ENCODE data around the gene MSH5.

The MSH5 gene

DNA sequence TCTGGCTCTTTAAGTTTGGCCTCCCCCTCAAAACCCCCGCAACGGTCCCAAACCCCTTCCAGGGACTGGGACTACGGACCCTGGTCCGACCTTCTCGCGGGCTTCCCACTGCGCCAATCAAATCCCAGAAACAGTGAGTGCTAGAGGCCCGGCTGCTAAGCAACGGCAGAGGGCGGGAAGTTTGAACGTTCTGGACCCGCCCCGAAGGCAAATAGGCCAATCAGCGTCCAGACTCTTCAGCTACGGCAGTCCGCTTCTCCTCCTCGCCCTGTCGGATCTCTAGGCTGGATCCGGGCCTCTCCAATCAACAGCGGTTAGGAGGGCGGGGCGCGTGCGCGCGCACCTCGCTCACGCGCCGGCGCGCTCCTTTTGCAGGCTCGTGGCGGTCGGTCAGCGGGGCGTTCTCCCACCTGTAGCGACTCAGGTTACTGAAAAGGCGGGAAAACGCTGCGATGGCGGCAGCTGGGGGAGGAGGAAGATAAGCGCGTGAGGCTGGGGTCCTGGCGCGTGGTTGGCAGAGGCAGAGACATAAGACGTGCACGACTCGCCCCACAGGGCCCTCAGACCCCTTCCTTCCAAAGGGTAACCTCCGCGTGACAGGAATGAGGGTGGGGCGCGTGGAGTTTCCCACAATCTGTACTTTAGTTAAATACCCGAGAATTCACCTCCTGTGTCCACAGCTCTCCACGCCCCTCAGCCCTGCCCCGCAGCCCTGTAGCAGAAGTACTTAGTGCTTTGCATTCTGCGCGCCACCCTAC is at the start of gene MSH5:
TSS of gene MSH5 (plus strand) at position 367 of the 758 bp plus-strand sequence. CDS start 462 bp downstream, outside the sequence.
- peak within 1 kb of the TSS; percentile 100 for H3K9ac ChIP-seq (ENCODE audit: low read depth, low read length, poor library complexity, severe bottlenecking)
- peaks cover 10% of the 10 kb centered on the region for H3F3A ChIP-seq (ENCODE audit: low read depth)
- peaks cover 9% of the 10 kb centered on the region for H3K27me3 ChIP-seq (ENCODE audit: insufficient read depth, low read length, poor library complexity, severe bottlenecking)
- H3K4me3 ChIP-seq (ENCODE audit: low read length, poor library complexity, severe bottlenecking), result peak within 1 kb of the TSS; percentile 100
- H2AFZ ChIP-seq (ENCODE audit: low read length), result no peak within 1 kb of the TSS
- no peaks in the 10 kb centered on the region for H3K9me3 ChIP-seq (ENCODE audit: insufficient read depth, low read depth, low read length)
- H3K9me2 ChIP-seq (replicated peaks; ENCODE audit: low read depth, low read length), result no peaks in the 10 kb centered on the region
- peaks cover 6% of the 10 kb centered on the region for H4K20me1 ChIP-seq (ENCODE audit: insufficient read depth, low read length, poor library complexity, severe bottlenecking)
- H3K79me2 ChIP-seq (ENCODE audit: insufficient read depth, low read length), result peaks cover 50% of the 10 kb centered on the region
- TF ChIP-seq EZH2phosphoT487 (IDR thresholded peaks at IDR 0.05; ENCODE audit: borderline replicate concordance), result no peak
- TF ChIP-seq, protein P1, sequence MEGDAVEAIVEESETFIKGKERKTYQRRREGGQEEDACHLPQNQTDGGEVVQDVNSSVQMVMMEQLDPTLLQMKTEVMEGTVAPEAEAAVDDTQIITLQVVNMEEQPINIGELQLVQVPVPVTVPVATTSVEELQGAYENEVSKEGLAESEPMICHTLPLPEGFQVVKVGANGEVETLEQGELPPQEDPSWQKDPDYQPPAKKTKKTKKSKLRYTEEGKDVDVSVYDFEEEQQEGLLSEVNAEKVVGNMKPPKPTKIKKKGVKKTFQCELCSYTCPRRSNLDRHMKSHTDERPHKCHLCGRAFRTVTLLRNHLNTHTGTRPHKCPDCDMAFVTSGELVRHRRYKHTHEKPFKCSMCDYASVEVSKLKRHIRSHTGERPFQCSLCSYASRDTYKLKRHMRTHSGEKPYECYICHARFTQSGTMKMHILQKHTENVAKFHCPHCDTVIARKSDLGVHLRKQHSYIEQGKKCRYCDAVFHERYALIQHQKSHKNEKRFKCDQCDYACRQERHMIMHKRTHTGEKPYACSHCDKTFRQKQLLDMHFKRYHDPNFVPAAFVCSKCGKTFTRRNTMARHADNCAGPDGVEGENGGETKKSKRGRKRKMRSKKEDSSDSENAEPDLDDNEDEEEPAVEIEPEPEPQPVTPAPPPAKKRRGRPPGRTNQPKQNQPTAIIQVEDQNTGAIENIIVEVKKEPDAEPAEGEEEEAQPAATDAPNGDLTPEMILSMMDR (conservative IDR thresholded peaks at IDR 0.05; ENCODE audit: low read length), result no peak
- H3K4me1 ChIP-seq (ENCODE audit: insufficient read depth, low read length, poor library complexity, severe bottlenecking), result peaks cover 48% of the 10 kb centered on the region
- H3K4me2 ChIP-seq (ENCODE audit: low read depth, low read length, poor library complexity, severe bottlenecking), result peak within 1 kb of the TSS; percentile 99
- no peaks in the 10 kb centered on the region for H3K36me3 ChIP-seq (ENCODE audit: insufficient read depth, low read length)

DNA sequence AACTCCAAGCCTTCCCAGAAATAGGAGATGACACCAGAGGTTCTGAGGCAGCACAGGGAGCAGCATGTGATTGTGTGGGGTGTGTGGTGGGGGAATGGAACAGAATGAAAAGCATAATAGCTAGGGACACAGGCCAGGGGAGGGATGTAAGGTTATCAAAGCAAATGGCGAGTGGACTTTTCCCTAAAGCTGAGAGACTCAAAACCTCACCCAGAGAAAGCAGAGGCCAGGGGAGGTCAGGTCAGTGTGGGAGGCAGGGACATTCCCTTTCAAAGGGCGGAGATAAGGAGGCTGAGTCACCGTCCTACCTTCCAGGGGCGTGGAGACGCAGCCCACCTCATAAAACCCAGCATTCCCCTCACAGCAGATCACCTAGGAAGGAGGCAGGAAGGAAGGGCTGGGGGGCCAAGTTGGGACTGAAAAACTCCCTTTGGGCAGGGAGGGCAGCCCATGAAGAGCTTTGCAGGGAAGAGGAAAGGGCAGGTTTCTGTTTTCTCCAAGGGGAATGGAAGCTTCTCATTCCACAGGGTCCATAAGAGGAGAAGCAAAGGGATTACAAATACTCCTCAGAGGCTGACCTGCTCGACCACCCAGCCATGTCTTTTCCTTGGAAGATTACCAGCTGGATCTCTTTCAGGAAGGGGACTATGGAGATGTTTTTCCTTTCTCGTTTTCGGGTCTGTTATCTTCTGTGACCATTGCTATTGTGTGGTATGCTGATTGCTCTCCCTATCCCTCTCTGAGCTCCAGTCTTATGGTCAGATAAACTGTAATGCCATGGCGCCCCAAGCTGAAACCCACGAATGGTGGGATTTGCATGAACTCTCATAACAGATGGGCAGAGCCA is 49.4 kb upstream of the MSH5 start:
- no peaks in the 10 kb centered on the region for H3K4me1 ChIP-seq (ENCODE audit: insufficient read depth, low read length, poor library complexity, severe bottlenecking)
- no peaks in the 10 kb centered on the region for H3K9me2 ChIP-seq (replicated peaks; ENCODE audit: low read depth, low read length)
- H3K4me2 ChIP-seq (ENCODE audit: low read depth, low read length, poor library complexity, severe bottlenecking), result no peak overlapping the region
- H3K36me3 ChIP-seq (ENCODE audit: insufficient read depth, low read length), result peaks cover 92% of the 10 kb centered on the region; the same call in 1 of the 2 replicates
- no peaks in the 10 kb centered on the region for H3K79me2 ChIP-seq (ENCODE audit: insufficient read depth, low read length)
- H3K9ac ChIP-seq (ENCODE audit: low read depth, low read length, poor library complexity, severe bottlenecking), result no peak overlapping the region
- no peaks in the 10 kb centered on the region for H3K9me3 ChIP-seq (ENCODE audit: insufficient read depth, low read depth, low read length)
- no peaks in the 10 kb centered on the region for H4K20me1 ChIP-seq (ENCODE audit: insufficient read depth, low read length, poor library complexity, severe bottlenecking)
- no peak overlapping the region for H3K4me3 ChIP-seq (ENCODE audit: low read length, poor library complexity, severe bottlenecking)
- H3F3A ChIP-seq (ENCODE audit: low read depth), result no peaks in the 10 kb centered on the region
- H2AFZ ChIP-seq (ENCODE audit: low read length), result no peak overlapping the region
- TF ChIP-seq EZH2phosphoT487 (IDR thresholded peaks at IDR 0.05; ENCODE audit: borderline replicate concordance), result no peak
- no peaks in the 10 kb centered on the region for H3K27me3 ChIP-seq (ENCODE audit: insufficient read depth, low read length, poor library complexity, severe bottlenecking)

DNA sequence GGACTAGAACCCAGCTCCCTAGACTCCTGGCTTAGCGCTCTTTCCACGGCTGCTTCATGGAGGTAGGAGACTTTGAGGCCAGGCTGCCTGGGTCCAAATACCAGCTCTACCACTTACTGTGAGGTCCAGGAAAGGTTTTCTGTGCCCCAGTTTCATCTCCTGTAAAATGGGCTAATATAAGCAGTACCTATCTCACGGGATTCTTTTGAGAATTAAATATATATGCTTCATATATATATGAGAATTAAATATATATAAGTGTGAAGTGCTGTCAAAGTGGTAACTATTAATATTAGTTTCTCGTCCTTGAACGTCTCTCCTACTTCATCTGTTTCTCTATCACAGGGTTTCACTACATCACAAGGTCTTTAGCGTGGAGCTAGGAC is 48.7 kb upstream of the MSH5 start:
- no peak for TF ChIP-seq EZH2phosphoT487 (IDR thresholded peaks at IDR 0.05; ENCODE audit: borderline replicate concordance)
- TF ChIP-seq, protein P1 (conservative IDR thresholded peaks at IDR 0.05; ENCODE audit: low read length), result no peak
- no peaks in the 10 kb centered on the region for H3F3A ChIP-seq (ENCODE audit: low read depth)
- H2AFZ ChIP-seq (ENCODE audit: low read length), result no peak overlapping the region
- no peaks in the 10 kb centered on the region for H3K79me2 ChIP-seq (ENCODE audit: insufficient read depth, low read length)
- no peak overlapping the region for H3K9ac ChIP-seq (ENCODE audit: low read depth, low read length, poor library complexity, severe bottlenecking)
- peaks cover 91% of the 10 kb centered on the region; the same call in 1 of the 2 replicates for H3K36me3 ChIP-seq (ENCODE audit: insufficient read depth, low read length)
- no peaks in the 10 kb centered on the region for H3K9me2 ChIP-seq (replicated peaks; ENCODE audit: low read depth, low read length)
- no peaks in the 10 kb centered on the region for H3K9me3 ChIP-seq (ENCODE audit: insufficient read depth, low read depth, low read length)
- H3K4me2 ChIP-seq (ENCODE audit: low read depth, low read length, poor library complexity, severe bottlenecking), result no peak overlapping the region
- H3K27me3 ChIP-seq (ENCODE audit: insufficient read depth, low read length, poor library complexity, severe bottlenecking), result no peaks in the 10 kb centered on the region
- H3K4me1 ChIP-seq (ENCODE audit: insufficient read depth, low read length, poor library complexity, severe bottlenecking), result no peaks in the 10 kb centered on the region
- H4K20me1 ChIP-seq (ENCODE audit: insufficient read depth, low read length, poor library complexity, severe bottlenecking), result no peaks in the 10 kb centered on the region
- H3K4me3 ChIP-seq (ENCODE audit: low read length, poor library complexity, severe bottlenecking), result no peak overlapping the region

Measured in Loucy (cell line).